Stimulated activated CD4-positive, alpha-beta T cell treated with anti-CD3 and anti-CD28 coated beads, Interleukin-15, amount 100 ng/mL, for 24 hours (primary cell): ENCODE data around the gene SDHC.
"Not testable (repeated sequence)": the region's sequence is repeated elsewhere in the genome, so short reads cannot be mapped to it uniquely, and the experiment has no call there.

Experiments used
- DNase-seq: peaks from one replicate; pipeline ENCODE4 v3.0.0-alpha.2; 2020

SDHC gene

GRCh38 chr1:161311595-161312181, 2.5 kb upstream of the SDHC start:
- no peak for DNase-seq

GRCh38 chr1:161313554-161314200, 504 bp upstream of the SDHC start:
- no peak for DNase-seq

- not testable (repeated sequence) for DNase-seq
Observed at GRCh38 chr1:161315841-161316674, 1.9 kb downstream of the SDHC start.

- DNase-seq, result no peak
Observed at GRCh38 chr1:161324020-161324419, 9.8 kb downstream of the SDHC start.

GRCh38 chr1:161330346-161330745, 16.2 kb downstream of the SDHC start:
- no peak for DNase-seq

- DNase-seq, result no peak
Observed at GRCh38 chr1:161333166-161333565, 19.0 kb downstream of the SDHC start.

- no peak for DNase-seq
Observed at GRCh38 chr1:161335796-161336195, 21.6 kb downstream of the SDHC start.

- no peak for DNase-seq
Observed at GRCh38 chr1:161342177-161342576, 28.0 kb downstream of the SDHC start.

GRCh38 chr1:161342821-161343220, 28.6 kb downstream of the SDHC start:
- no peak for DNase-seq

GRCh38 chr1:161350671-161351070, 36.5 kb downstream of the SDHC start:
- DNase-seq, result no peak

- DNase-seq, result no peak
Observed at GRCh38 chr1:161351482-161351881, 37.3 kb downstream of the SDHC start.

- DNase-seq, result no peak
Observed at GRCh38 chr1:161357073-161357472, 42.9 kb downstream of the SDHC start.

- no peak for DNase-seq
Observed at GRCh38 chr1:161359291-161359690, 45.1 kb downstream of the SDHC start.

- no peak for DNase-seq
Observed at GRCh38 chr1:161364332-161364731, 50.2 kb downstream of the SDHC start.

GRCh38 chr1:161365207-161365606, 51.0 kb downstream of the SDHC start:
- DNase-seq, result no peak

GRCh38 chr1:161367684-161368400, 53.7 kb downstream of the SDHC start, which contains the start of gene CFAP126:
Gene CFAP126, minus strand, starts transcription at chr1:161367876. Its CDS starts 8 bp downstream, at chr1:161367868.
- DNase-seq, result peak; percentile 39

- no peak for DNase-seq
Observed at GRCh38 chr1:161373442-161373841, 59.3 kb downstream of the SDHC start.

- no peak for DNase-seq
Observed at GRCh38 chr1:161374373-161374772, 60.2 kb downstream of the SDHC start.

- no peak for DNase-seq
Observed at GRCh38 chr1:161378014-161378413, 63.8 kb downstream of the SDHC start.

GRCh38 chr1:161379071-161379470, 64.9 kb downstream of the SDHC start:
- DNase-seq, result no peak

- no peak for DNase-seq
Observed at GRCh38 chr1:161381707-161382106, 67.5 kb downstream of the SDHC start.

- DNase-seq, result no peak
Observed at GRCh38 chr1:161382214-161383019, 68.2 kb downstream of the SDHC start.
